Erythroblast (primary cell): ENCODE measurements around the gene ADGRL1.

Experiments
- GATA1 ChIP-seq: IDR thresholded peaks from 2 replicates; pipeline ENCODE4 v1.6.1; 2011; ENCODE audit warnings: low read depth, mild to moderate bottlenecking, control low read depth, low read length, moderate library complexity
- POLR2A ChIP-seq: IDR thresholded peaks from 2 replicates; pipeline ENCODE4 v1.6.1; 2011; ENCODE audit warnings: mild to moderate bottlenecking, low read length

GRCh38 chr19:14175351-14175792, 30.6 kb downstream of the ADGRL1 start:
- TF ChIP-seq POLR2A (no peak), GATA1 (no peak)
